HepG2 (cell line): ENCODE results near the gene CPLX1. TPM values are rescaled to one million over a fixed set of nuclear protein-coding genes. Genes with fewer than 3 reads are reported as not detected.

ENCODE experiments used
- ARID2 ChIP-seq: sonication (generic); formaldehyde crosslinking; IDR thresholded peaks from 2 replicates; pipeline ENCODE4 v1.8.1; 2022; ENCODE audit warnings: mild to moderate bottlenecking, missing genetic modification reagents, borderline replicate concordance
- CBX5 ChIP-seq: sonication (generic); formaldehyde crosslinking; IDR thresholded peaks from 2 replicates; pipeline ENCODE4 v1.4.0; 2020; ENCODE audit warnings: missing genetic modification reagents, borderline replicate concordance
- CENPT ChIP-seq: sonication (generic); formaldehyde crosslinking; IDR thresholded peaks from 2 replicates; pipeline ENCODE4 v1.8.0; 2022; ENCODE audit warnings: low read depth, mild to moderate bottlenecking, moderate library complexity, missing genetic modification reagents
- CREM ChIP-seq, 2 experiments: sonication (generic) in 1 of 2; formaldehyde crosslinking in 1 of 2; IDR thresholded peaks; 2 replicates each; pipeline versions ENCODE4 v1.4.0 to v1.6.1; 2016 to 2020; ENCODE audit warnings: antibody characterized with exemption in 1 of 2, mild to moderate bottlenecking in 1 of 2, missing genetic modification reagents in 1 of 2
- KAT8 ChIP-seq: IDR thresholded peaks from 2 replicates; pipeline ENCODE4 v1.6.1; 2016; ENCODE audit warnings: missing genetic modification reagents, missing compliant biosample characterization
- KDM3A ChIP-seq: IDR thresholded peaks from 2 replicates; pipeline ENCODE4 v1.6.1; 2018; ENCODE audit warnings: low read depth, missing compliant biosample characterization
- KDM5B ChIP-seq: sonication (generic); formaldehyde crosslinking; IDR thresholded peaks from 2 replicates; pipeline ENCODE4 v1.4.0; 2020; ENCODE audit warnings: missing genetic modification reagents, mild to moderate bottlenecking, borderline replicate concordance
- MIER3 ChIP-seq: IDR thresholded peaks from 2 replicates; pipeline ENCODE4 v1.6.1; 2016; ENCODE audit warnings: missing compliant biosample characterization, borderline replicate concordance
- MXD3 ChIP-seq: IDR thresholded peaks from 2 replicates; pipeline ENCODE4 v1.6.1; 2016; ENCODE audit warnings: mild to moderate bottlenecking, missing biosample characterization, missing genetic modification reagents
- NFATC3 ChIP-seq: sonication (generic); formaldehyde crosslinking; IDR thresholded peaks from 2 replicates; pipeline ENCODE4 v1.5.1; 2020; ENCODE audit warnings: mild to moderate bottlenecking, missing genetic modification reagents
- NFIB ChIP-seq: sonication (generic); formaldehyde crosslinking; IDR thresholded peaks from 2 replicates; pipeline ENCODE4 v1.9.0; 2021; ENCODE audit warnings: missing genetic modification reagents, mild to moderate bottlenecking, borderline replicate concordance
- PAX8 ChIP-seq: sonication (generic); formaldehyde crosslinking; IDR thresholded peaks from 2 replicates; pipeline ENCODE4 v1.8.0; 2022; ENCODE audit warnings: mild to moderate bottlenecking, missing genetic modification reagents, borderline replicate concordance
- SAFB2 ChIP-seq: sonication (generic); formaldehyde crosslinking; IDR thresholded peaks from 2 replicates; pipeline ENCODE4 v1.5.1; 2020; ENCODE audit warnings: missing genetic modification reagents, low read depth, mild to moderate bottlenecking, borderline replicate concordance
- SALL2 ChIP-seq: sonication (generic); formaldehyde crosslinking; IDR thresholded peaks from 2 replicates; pipeline ENCODE4 v1.8.1; 2023; ENCODE audit warnings: mild to moderate bottlenecking, missing genetic modification reagents, inconsistent platforms
- TAF15 ChIP-seq: fragments of 200-400 bp; formaldehyde crosslinking; IDR thresholded peaks from one replicate; pipeline ENCODE4 v1.6.1; 2018; ENCODE audit warnings: mild to moderate bottlenecking, low read depth, low read length; ENCODE audit not compliant: poor library complexity, severe bottlenecking
- TRIM22 ChIP-seq: fragments of 450-650 bp; IDR thresholded peaks from 2 replicates; pipeline ENCODE4 v1.6.1; 2017
- ZFP36L2 ChIP-seq: sonication (generic); formaldehyde crosslinking; IDR thresholded peaks from 2 replicates; pipeline ENCODE4 v1.4.0; 2020; ENCODE audit warnings: missing genetic modification reagents
- ZIK1 ChIP-seq: sonication (generic); formaldehyde crosslinking; IDR thresholded peaks from 2 replicates; pipeline ENCODE4 v1.5.0; 2020; ENCODE audit warnings: mild to moderate bottlenecking, low read depth, missing genetic modification reagents, borderline replicate concordance
- ZMAT3 ChIP-seq: sonication (generic); formaldehyde crosslinking; conservative IDR thresholded peaks from 2 replicates; pipeline ENCODE4 v1.7.0; 2021; ENCODE audit warnings: missing genetic modification reagents
- ZNF234 ChIP-seq: sonication (generic); formaldehyde crosslinking; conservative IDR thresholded peaks from 2 replicates; pipeline ENCODE4 v1.5.1; 2020; ENCODE audit warnings: mild to moderate bottlenecking, missing genetic modification reagents
- ZNF883 ChIP-seq: sonication (generic); formaldehyde crosslinking; IDR thresholded peaks from 2 replicates; pipeline ENCODE4 v1.5.1; 2020; ENCODE audit warnings: mild to moderate bottlenecking, missing genetic modification reagents; ENCODE audit errors: not compliant biosample characterization
- ZSCAN29 ChIP-seq: sonication (generic); formaldehyde crosslinking; conservative IDR thresholded peaks from 2 replicates; pipeline ENCODE4 v1.4.0; 2020; ENCODE audit warnings: mild to moderate bottlenecking, missing genetic modification reagents
- polyA plus RNA-seq, 8 experiments: library from polyadenylated mRNA; depleted of rRNA in 3 of 8; stranded (reverse) in 7 of 8; unstranded in 1 of 8; fragments of >200 nt; fragmentation: Illumina TruSeq in 4 of 8; extraction: Trizol in 4 of 8; gene quantifications; 2 replicates each; pipeline versions ENCODE4 v1.2.1 to v1.2.3, GENCODE V29; 2011 to 2016; ENCODE audit warnings: low read depth in 4 of 8, missing spikeins in 1 of 8, mixed read lengths in 1 of 8; ENCODE audit not compliant: insufficient read depth in 1 of 8
- total RNA-seq, 5 experiments: library from RNA; depleted of rRNA; stranded (reverse); fragments of >200 nt; fragmentation: Illumina TruSeq; extraction: Trizol; gene quantifications; 2 replicates each; pipeline ENCODE4 v1.2.3, GENCODE V29; 2016; ENCODE audit warnings: low read depth in 1 of 5
- TF ChIP-seq, protein P1 (sequence below): sonication (generic); formaldehyde crosslinking; IDR thresholded peaks from 2 replicates; pipeline ENCODE4 v1.4.0; 2020; ENCODE audit warnings: missing genetic modification reagents

CPLX1 gene
- total and polyA plus RNA-seq, 2 of the 13 experiments (the other 11 are each of a cell fraction or from before 2014, with no cell fraction given) = 0.18 TPM

DNA sequence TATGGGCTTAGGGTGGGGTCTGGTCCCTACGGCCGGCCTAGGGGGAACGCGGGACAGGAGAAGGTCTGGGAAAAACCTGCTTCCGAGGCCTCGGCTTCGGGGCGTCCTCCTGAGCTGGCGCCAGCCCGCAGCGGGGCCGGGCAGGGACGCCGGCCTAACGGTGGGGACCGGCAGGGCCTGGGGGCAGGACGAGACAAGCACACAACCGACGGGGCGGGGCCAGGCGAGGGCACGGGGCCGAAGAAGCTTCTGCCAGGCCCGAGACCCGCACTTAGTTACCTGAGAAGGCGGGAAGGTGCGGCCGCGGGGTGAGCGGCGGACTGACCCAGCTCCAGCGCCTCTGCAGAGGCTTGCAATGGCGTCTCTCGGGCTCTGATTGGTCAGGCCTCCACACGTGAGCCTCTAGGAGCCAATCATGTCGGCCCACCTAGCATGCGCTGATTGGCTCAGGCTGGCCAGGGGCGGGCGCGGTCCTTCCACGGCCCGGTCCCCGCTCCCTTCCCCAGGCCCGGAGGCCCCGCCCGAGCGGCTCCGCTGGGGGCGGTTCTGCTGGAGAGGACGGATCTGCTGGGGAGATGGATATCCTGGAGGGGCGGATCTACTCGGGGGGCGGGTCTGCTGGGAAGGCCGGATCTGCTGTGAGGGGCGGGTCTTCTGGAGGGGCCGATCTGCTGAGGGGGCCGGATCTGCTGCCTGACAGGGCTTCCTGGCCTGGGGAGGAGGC is 44.3 kb downstream of the CPLX1 start (continued):
- TF ChIP-seq NFIB (no peak), TAF15 (peak; percentile 51), KDM5B (CRISPR knock-in tag) (peak; percentile 74), NFATC3 (CRISPR knock-in tag) (no peak), ZNF883 (CRISPR knock-in tag) (no peak), ZIK1 (CRISPR knock-in tag) (no peak), CBX5 (CRISPR knock-in tag) (no peak), KAT8 (no peak; the same call in 1 of the 2 replicates), CENPT (CRISPR knock-in tag) (no peak), SAFB2 (peak; percentile 91), ARID2 (CRISPR knock-in tag) (no peak), CREM (IDR thresholded peaks at IDR 0.05) (no peak; the same call in 1 of the 2 replicates), CREM (CRISPR knock-in tag; IDR thresholded peaks at IDR 0.05) (no peak), PAX8 (no peak), SALL2 (CRISPR knock-in tag) (no peak), ZNF234 (CRISPR knock-in tag) (no peak; the same call in 1 of the 2 replicates), ZSCAN29 (CRISPR knock-in tag) (no peak), MXD3 (CRISPR knock-in tag) (peak; percentile 27; the same call in 1 of the 2 replicates), KDM3A (0 out of 2 replicates have a peak, but pooled peaks have one; percentile 27), ZMAT3 (CRISPR knock-in tag) (0 out of 2 replicates have a peak, but pooled peaks have one; percentile 55), ZFP36L2 (CRISPR knock-in tag) (no peak), TRIM22 (no peak), MIER3 (no peak)
- TF ChIP-seq, protein P1, sequence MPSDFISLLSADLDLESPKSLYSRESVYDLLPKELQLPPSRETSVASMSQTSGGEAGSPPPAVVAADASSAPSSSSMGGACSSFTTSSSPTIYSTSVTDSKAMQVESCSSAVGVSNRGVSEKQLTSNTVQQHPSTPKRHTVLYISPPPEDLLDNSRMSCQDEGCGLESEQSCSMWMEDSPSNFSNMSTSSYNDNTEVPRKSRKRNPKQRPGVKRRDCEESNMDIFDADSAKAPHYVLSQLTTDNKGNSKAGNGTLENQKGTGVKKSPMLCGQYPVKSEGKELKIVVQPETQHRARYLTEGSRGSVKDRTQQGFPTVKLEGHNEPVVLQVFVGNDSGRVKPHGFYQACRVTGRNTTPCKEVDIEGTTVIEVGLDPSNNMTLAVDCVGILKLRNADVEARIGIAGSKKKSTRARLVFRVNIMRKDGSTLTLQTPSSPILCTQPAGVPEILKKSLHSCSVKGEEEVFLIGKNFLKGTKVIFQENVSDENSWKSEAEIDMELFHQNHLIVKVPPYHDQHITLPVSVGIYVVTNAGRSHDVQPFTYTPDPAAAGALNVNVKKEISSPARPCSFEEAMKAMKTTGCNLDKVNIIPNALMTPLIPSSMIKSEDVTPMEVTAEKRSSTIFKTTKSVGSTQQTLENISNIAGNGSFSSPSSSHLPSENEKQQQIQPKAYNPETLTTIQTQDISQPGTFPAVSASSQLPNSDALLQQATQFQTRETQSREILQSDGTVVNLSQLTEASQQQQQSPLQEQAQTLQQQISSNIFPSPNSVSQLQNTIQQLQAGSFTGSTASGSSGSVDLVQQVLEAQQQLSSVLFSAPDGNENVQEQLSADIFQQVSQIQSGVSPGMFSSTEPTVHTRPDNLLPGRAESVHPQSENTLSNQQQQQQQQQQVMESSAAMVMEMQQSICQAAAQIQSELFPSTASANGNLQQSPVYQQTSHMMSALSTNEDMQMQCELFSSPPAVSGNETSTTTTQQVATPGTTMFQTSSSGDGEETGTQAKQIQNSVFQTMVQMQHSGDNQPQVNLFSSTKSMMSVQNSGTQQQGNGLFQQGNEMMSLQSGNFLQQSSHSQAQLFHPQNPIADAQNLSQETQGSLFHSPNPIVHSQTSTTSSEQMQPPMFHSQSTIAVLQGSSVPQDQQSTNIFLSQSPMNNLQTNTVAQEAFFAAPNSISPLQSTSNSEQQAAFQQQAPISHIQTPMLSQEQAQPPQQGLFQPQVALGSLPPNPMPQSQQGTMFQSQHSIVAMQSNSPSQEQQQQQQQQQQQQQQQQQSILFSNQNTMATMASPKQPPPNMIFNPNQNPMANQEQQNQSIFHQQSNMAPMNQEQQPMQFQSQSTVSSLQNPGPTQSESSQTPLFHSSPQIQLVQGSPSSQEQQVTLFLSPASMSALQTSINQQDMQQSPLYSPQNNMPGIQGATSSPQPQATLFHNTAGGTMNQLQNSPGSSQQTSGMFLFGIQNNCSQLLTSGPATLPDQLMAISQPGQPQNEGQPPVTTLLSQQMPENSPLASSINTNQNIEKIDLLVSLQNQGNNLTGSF (CRISPR knock-in tag) = peak; percentile 54; the same call in 1 of the 2 replicates
